ENCODE results near the gene TMED1. TPM values are rescaled to one million over a fixed set of nuclear protein-coding genes. Genes with fewer than 3 reads are reported as not detected.
"Not testable (repeated sequence)": the region's sequence is repeated elsewhere in the genome, so short reads cannot be mapped to it uniquely, and the experiment has no call there.

Gene TMED1
- total and polyA plus RNA-seq, 8 donors: 0.58 to 45.2 (median 20.9) TPM

GRCh38 chr19:10884274-10884673, 48.3 kb upstream of the TMED1 start:
- no peaks in the 10 kb centered on the region for H3K27me3 ChIP-seq
- intact Hi-C loops (cut with DNase I; ENCODE audit: low total_unique reads): no loop called here
- H3K4me1 ChIP-seq: peaks cover 2 to 73% (median 33%) of the 10 kb centered on the region in 4 donors
- peak in 1 of 2 donors; percentile 73 for DNase-seq
- H3K4me3 ChIP-seq: no peak overlapping the region
- peaks cover 0 to 9% (median 3%) of the 10 kb centered on the region in 4 donors for H3K36me3 ChIP-seq
- 43 to 85% (median 75%) methylated on average over 2 of the region's 2 CpGs for WGBS, 5 donors
- no peaks in the 10 kb centered on the region for H3K9me3 ChIP-seq
- peak overlapping the region in 3 of 5 donors; percentile 3 to 64 (median 42) for H3K27ac ChIP-seq
- TF ChIP-seq POLR2A (IDR thresholded peaks at IDR 0.05) (no peak), POLR2AphosphoS5 (IDR thresholded peaks at IDR 0.05) (peak in 1 of 3 donors; percentile 37), EP300 (IDR thresholded peaks at IDR 0.05) (no peak)

GRCh38 chr19:10882108-10882457, 46.1 kb upstream of the TMED1 start:
- DNase-seq: no peak
- no peak for TF ChIP-seq POLR2A (IDR thresholded peaks at IDR 0.05)
- TF ChIP-seq CTCF (IDR thresholded peaks at IDR 0.05): no peak
- TF ChIP-seq POLR2AphosphoS5 (IDR thresholded peaks at IDR 0.05): no peak
- TF ChIP-seq EP300 (IDR thresholded peaks at IDR 0.05): no peak
- no peaks in the 10 kb centered on the region for H3K27me3 ChIP-seq
- 80 to 91% (median 90%) methylated on average over 7 to 9 of the region's 9 CpGs for WGBS, 5 donors
- H3K4me3 ChIP-seq: no peak overlapping the region
- intact Hi-C loops (cut with DNase I; ENCODE audit: low total_unique reads): no loop called here
- H3K4me1 ChIP-seq: peaks cover 7 to 76% (median 47%) of the 10 kb centered on the region in 4 donors
- H3K36me3 ChIP-seq: peaks cover 0 to 9% (median 3%) of the 10 kb centered on the region in 4 donors
- H3K9me3 ChIP-seq: no peaks in the 10 kb centered on the region
- H3K27ac ChIP-seq: no peak overlapping the region

GRCh38 chr19:10881403-10882107, 45.5 kb upstream of the TMED1 start:
- TF ChIP-seq EP300 (IDR thresholded peaks at IDR 0.05): no peak
- no peak overlapping the region for H3K27ac ChIP-seq
- H3K4me1 ChIP-seq: peaks cover 9 to 76% (median 49%) of the 10 kb centered on the region in 4 donors
- 80 to 89% (median 82%) methylated on average over 14 of the region's 14 CpGs for WGBS, 5 donors
- H3K9me3 ChIP-seq: no peaks in the 10 kb centered on the region
- DNase-seq: no peak
- no peaks in the 10 kb centered on the region for H3K27me3 ChIP-seq
- peaks cover 0 to 9% (median 3%) of the 10 kb centered on the region in 4 donors for H3K36me3 ChIP-seq
- H3K4me3 ChIP-seq: no peak overlapping the region
- intact Hi-C loops (cut with DNase I; ENCODE audit: low total_unique reads): no loop called here

GRCh38 chr19:10878253-10878652, 42.2 kb upstream of the TMED1 start:
- Histone ChIP-seq H3K27me3 (no peaks in the 10 kb centered on the region), H3K4me1 (peaks cover 12 to 74% (median 56%) of the 10 kb centered on the region in 4 donors), H3K36me3 (peaks cover 0 to 6% (median 3%) of the 10 kb centered on the region in 4 donors), H3K4me3 (no peak overlapping the region), H3K27ac (peak overlapping the region in 2 of 5 donors; percentile 41 to 69), H3K9me3 (no peaks in the 10 kb centered on the region)
- DNase-seq: no peak
- TF ChIP-seq EP300 (IDR thresholded peaks at IDR 0.05) (no peak), POLR2A (IDR thresholded peaks at IDR 0.05) (no peak), CTCF (IDR thresholded peaks at IDR 0.05) (no peak), POLR2AphosphoS5 (IDR thresholded peaks at IDR 0.05) (no peak)
- WGBS, 5 donors: 68 to 86% (median 77%) methylated on average over 3 of the region's 3 CpGs
- intact Hi-C loops (cut with DNase I; ENCODE audit: low total_unique reads): loop anchor here (10.0 kb wide), 1 partner anchor 47 kb away; the partner anchor contains the start of genes TIMM29 and YIPF2

GRCh38 chr19:10877608-10878007, 41.6 kb upstream of the TMED1 start:
- intact Hi-C loops (cut with DNase I; ENCODE audit: low total_unique reads): loop anchor here (10.0 kb wide), 1 partner anchor 47 kb away; the partner anchor contains the start of genes TIMM29 and YIPF2
- Histone ChIP-seq H3K4me1 (peaks cover 19 to 76% (median 62%) of the 10 kb centered on the region in 4 donors), H3K27ac (peak overlapping the region in 3 of 5 donors; percentile 41 to 69 (median 54))

More at GRCh38 chr19:10877608-10878007, 41.6 kb upstream of the TMED1 start:
- not testable (repeated sequence) for H3K9me3 ChIP-seq, H3K4me3 ChIP-seq, H3K36me3 ChIP-seq, H3K27me3 ChIP-seq, DNase-seq
- 90 to 98% (median 97%) methylated on average over 9 of the region's 9 CpGs for WGBS, 5 donors

All from stomach (tissue), 9 donors.